ENCODE measurements around the gene VPS33B.
A peak's percentile ranks its signal among the peaks of the same experiment; 100 is the strongest.

VPS33B gene

GRCh38 chr15:91043202-91043874 lies 20.9 kb upstream of the VPS33B start:
- Histone ChIP-seq H3K36me3 (ENCODE audit: control insufficient read depth in 2 of 2, insufficient read depth in 1 of 2, low read length in 2 of 2) (no peaks in the 10 kb centered on the region), H3K27ac (ENCODE audit: extremely low read depth, low read depth, low read length) (no peak overlapping the region), H3K4me1 (ENCODE audit: control insufficient read depth, insufficient read depth, low read length) (no peaks in the 10 kb centered on the region), H3K4me3 (ENCODE audit: low read depth, low read length) (no peak overlapping the region), H3K9me3 (ENCODE audit: control insufficient read depth, insufficient read depth, low read depth, low read length) (no peaks in the 10 kb centered on the region)
- ChIA-PET POLR2A (interaction anchor here (0.7 kb wide), 1 partner anchor 21 kb away, joined by 6 read pairs; the partner anchor contains the start of gene VPS33B), CTCF (interaction anchor here (0.5 to 1.8 kb wide), 4 partner anchors 9 to 242 kb away, joined by 3 to 11 read pairs (median 4); no protein-coding TSS in a partner anchor)
- TF ChIP-seq SCRT2 (tag by site-specific recombination; IDR thresholded peaks at IDR 0.05): peak; percentile 56; the same call in 1 of the 2 replicates
- TF ChIP-seq, protein P1, sequence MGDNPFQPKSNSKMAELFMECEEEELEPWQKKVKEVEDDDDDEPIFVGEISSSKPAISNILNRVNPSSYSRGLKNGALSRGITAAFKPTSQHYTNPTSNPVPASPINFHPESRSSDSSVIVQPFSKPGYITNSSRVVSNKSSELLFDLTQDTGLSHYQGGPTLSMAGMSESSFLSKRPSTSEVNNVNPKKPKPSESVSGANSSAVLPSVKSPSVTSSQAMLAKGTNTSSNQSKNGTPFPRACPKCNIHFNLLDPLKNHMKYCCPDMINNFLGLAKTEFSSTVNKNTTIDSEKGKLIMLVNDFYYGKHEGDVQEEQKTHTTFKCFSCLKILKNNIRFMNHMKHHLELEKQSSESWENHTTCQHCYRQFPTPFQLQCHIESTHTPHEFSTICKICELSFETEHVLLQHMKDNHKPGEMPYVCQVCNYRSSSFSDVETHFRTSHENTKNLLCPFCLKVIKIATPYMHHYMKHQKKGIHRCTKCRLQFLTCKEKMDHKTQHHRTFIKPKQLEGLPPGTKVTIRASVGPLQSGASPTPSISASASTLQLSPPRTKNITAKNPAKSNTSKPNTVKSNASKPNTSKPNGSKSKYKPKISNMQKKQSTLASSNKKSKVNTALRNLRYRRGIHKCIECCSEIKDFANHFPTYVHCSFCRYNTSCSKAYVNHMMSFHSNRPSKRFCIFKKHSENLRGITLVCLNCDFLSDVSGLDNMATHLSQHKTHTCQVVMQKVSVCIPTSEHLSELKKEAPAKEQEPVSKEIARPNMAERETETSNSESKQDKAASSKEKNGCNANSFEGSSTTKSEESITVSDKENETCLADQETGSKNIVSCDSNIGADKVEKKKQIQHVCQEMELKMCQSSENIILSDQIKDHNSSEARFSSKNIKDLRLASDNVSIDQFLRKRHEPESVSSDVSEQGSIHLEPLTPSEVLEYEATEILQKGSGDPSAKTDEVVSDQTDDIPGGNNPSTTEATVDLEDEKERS (tag by site-specific recombination; IDR thresholded peaks at IDR 0.05): no peak
- 0 out of 2 replicates have a peak, but pooled peaks have one; percentile 13 for TF ChIP-seq SCRT1 (tag by site-specific recombination; IDR thresholded peaks at IDR 0.05; ENCODE audit: borderline replicate concordance)

DNA sequence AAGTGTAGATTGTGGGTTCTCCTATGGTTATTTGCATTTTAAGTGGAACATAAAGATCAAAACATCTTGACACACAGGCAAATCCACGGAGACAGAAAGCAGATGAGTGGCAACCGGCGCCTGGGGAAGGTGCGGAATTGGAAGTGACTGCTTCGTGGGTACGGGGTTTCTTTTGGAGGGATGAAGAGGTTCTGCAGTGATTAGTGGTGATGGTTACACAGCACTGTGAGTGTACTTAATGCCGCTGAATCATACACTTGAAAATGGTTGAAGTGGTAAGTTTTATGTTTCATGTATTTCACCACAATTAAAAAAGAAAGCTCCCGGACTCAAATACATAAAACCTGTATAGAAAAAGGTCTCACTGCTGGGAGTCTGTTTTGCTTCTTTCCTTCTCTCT lies 18.5 kb upstream of the VPS33B start:
- H3K27ac ChIP-seq (ENCODE audit: extremely low read depth, low read depth, low read length): no peak overlapping the region
- H3K4me1 ChIP-seq (ENCODE audit: control insufficient read depth, insufficient read depth, low read length): no peaks in the 10 kb centered on the region
- no peaks in the 10 kb centered on the region for H3K36me3 ChIP-seq (ENCODE audit: control insufficient read depth in 2 of 2, insufficient read depth in 1 of 2, low read length in 2 of 2)
- ChIA-PET POLR2A (no interaction called here), CTCF (interaction anchor here (0.8 to 2.5 kb wide), 6 partner anchors 8 to 231 kb away, joined by 3 to 10 read pairs (median 6); no protein-coding TSS in a partner anchor)
- H3K4me3 ChIP-seq (ENCODE audit: low read depth, low read length): no peak overlapping the region
- TF ChIP-seq ZNF658 (tag by site-specific recombination; IDR thresholded peaks at IDR 0.05) (no peak), SP2 (tag by site-specific recombination; IDR thresholded peaks at IDR 0.05) (no peak), KLF9 (tag by site-specific recombination; IDR thresholded peaks at IDR 0.05; ENCODE audit: low read depth) (no peak), ZBTB20 (tag by site-specific recombination; IDR thresholded peaks at IDR 0.05) (no peak), ZNF292 (tag by site-specific recombination; IDR thresholded peaks at IDR 0.05; ENCODE audit: borderline replicate concordance, low read depth) (no peak), ZNF426 (tag by site-specific recombination; IDR thresholded peaks at IDR 0.05) (no peak), RBAK (tag by site-specific recombination; IDR thresholded peaks at IDR 0.05) (no peak), INSM2 (tag by site-specific recombination; IDR thresholded peaks at IDR 0.05) (no peak), BCL11B (tag by site-specific recombination; IDR thresholded peaks at IDR 0.05; ENCODE audit: low read depth) (no peak), ZNF510 (tag by site-specific recombination; IDR thresholded peaks at IDR 0.05; ENCODE audit: insufficient replicate concordance) (no peak), ZNF473 (tag by site-specific recombination; IDR thresholded peaks at IDR 0.05) (no peak), SETDB1 (IDR thresholded peaks at IDR 0.05; ENCODE audit: insufficient read length, low read length) (no peak), ZSCAN23 (tag by site-specific recombination; IDR thresholded peaks at IDR 0.05) (no peak), ZBTB1 (tag by site-specific recombination; IDR thresholded peaks at IDR 0.05) (no peak), WT1 (tag by site-specific recombination; IDR thresholded peaks at IDR 0.05) (no peak), ZNF785 (tag by site-specific recombination; IDR thresholded peaks at IDR 0.05) (no peak), YY2 (tag by site-specific recombination; IDR thresholded peaks at IDR 0.05) (no peak)
- TF ChIP-seq, protein P2, sequence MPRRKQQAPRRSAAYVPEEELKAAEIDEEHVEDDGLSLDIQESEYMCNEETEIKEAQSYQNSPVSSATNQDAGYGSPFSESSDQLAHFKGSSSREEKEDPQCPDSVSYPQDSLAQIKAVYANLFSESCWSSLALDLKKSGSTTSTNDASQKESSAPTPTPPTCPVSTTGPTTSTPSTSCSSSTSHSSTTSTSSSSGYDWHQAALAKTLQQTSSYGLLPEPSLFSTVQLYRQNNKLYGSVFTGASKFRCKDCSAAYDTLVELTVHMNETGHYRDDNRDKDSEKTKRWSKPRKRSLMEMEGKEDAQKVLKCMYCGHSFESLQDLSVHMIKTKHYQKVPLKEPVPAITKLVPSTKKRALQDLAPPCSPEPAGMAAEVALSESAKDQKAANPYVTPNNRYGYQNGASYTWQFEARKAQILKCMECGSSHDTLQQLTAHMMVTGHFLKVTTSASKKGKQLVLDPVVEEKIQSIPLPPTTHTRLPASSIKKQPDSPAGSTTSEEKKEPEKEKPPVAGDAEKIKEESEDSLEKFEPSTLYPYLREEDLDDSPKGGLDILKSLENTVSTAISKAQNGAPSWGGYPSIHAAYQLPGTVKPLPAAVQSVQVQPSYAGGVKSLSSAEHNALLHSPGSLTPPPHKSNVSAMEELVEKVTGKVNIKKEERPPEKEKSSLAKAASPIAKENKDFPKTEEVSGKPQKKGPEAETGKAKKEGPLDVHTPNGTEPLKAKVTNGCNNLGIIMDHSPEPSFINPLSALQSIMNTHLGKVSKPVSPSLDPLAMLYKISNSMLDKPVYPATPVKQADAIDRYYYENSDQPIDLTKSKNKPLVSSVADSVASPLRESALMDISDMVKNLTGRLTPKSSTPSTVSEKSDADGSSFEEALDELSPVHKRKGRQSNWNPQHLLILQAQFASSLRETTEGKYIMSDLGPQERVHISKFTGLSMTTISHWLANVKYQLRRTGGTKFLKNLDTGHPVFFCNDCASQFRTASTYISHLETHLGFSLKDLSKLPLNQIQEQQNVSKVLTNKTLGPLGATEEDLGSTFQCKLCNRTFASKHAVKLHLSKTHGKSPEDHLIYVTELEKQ (tag by site-specific recombination; IDR thresholded peaks at IDR 0.05; ENCODE audit: borderline replicate concordance): no peak
- TF ChIP-seq, protein P3, sequence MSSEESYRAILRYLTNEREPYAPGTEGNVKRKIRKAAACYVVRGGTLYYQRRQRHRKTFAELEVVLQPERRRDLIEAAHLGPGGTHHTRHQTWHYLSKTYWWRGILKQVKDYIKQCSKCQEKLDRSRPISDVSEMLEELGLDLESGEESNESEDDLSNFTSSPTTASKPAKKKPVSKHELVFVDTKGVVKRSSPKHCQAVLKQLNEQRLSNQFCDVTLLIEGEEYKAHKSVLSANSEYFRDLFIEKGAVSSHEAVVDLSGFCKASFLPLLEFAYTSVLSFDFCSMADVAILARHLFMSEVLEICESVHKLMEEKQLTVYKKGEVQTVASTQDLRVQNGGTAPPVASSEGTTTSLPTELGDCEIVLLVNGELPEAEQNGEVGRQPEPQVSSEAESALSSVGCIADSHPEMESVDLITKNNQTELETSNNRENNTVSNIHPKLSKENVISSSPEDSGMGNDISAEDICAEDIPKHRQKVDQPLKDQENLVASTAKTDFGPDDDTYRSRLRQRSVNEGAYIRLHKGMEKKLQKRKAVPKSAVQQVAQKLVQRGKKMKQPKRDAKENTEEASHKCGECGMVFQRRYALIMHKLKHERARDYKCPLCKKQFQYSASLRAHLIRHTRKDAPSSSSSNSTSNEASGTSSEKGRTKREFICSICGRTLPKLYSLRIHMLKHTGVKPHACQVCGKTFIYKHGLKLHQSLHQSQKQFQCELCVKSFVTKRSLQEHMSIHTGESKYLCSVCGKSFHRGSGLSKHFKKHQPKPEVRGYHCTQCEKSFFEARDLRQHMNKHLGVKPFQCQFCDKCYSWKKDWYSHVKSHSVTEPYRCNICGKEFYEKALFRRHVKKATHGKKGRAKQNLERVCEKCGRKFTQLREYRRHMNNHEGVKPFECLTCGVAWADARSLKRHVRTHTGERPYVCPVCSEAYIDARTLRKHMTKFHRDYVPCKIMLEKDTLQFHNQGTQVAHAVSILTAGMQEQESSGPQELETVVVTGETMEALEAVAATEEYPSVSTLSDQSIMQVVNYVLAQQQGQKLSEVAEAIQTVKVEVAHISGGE (tag by site-specific recombination; conservative IDR thresholded peaks at IDR 0.05; ENCODE audit: low read depth): no peak
- no peaks in the 10 kb centered on the region for H3K9me3 ChIP-seq (ENCODE audit: control insufficient read depth, insufficient read depth, low read depth, low read length)
